GM12878 (cell line): ENCODE data around the gene COA1. TPM values are rescaled to one million over a fixed set of nuclear protein-coding genes. Genes with fewer than 3 reads are reported as not detected.

Experiments
- ATF7 ChIP-seq: fragments of 450-650 bp; IDR thresholded peaks from 2 replicates; pipeline ENCODE4 v1.6.1; 2016; ENCODE audit warnings: low read depth, mild to moderate bottlenecking
- CBX3 ChIP-seq: fragments of 200-600 bp; sonication (generic); IDR thresholded peaks from 2 replicates; pipeline ENCODE4 v1.6.1; 2016; ENCODE audit warnings: low read depth, borderline replicate concordance
- CEBPB ChIP-seq, 2 experiments: fragments of 150-350 bp in 1 of 2; IDR thresholded peaks; 2 replicates each; pipeline ENCODE4 v1.6.1; 2012 to 2014; ENCODE audit warnings: low read depth in 2 of 2, low read length in 2 of 2, borderline replicate concordance in 1 of 2, inconsistent platforms in 1 of 2
- DPF2 ChIP-seq: fragments of 450-650 bp; IDR thresholded peaks from 2 replicates; pipeline ENCODE4 v1.6.1; 2017; ENCODE audit warnings: mild to moderate bottlenecking
- EP300 ChIP-seq, 2 experiments: fragments of 150-350 bp in 1 of 2; IDR thresholded peaks; 2 replicates each; pipeline ENCODE4 v1.6.1; 2011 to 2012; ENCODE audit warnings: low read depth in 2 of 2, low read length in 2 of 2, borderline replicate concordance in 1 of 2, improper control_type of control experiment in 1 of 2, inconsistent platforms in 1 of 2; ENCODE audit not compliant: control insufficient read depth in 1 of 2
- MEF2B ChIP-seq: fragments of 450-650 bp; IDR thresholded peaks from 2 replicates; pipeline ENCODE4 v1.6.1; 2018; ENCODE audit warnings: mild to moderate bottlenecking, moderate library complexity; ENCODE audit not compliant: partially characterized antibody, poor library complexity, severe bottlenecking
- NR2F1 ChIP-seq: fragments of 450-650 bp; conservative IDR thresholded peaks from 2 replicates; pipeline ENCODE4 v1.6.1; 2017; ENCODE audit warnings: mild to moderate bottlenecking
- PBX3 ChIP-seq: IDR thresholded peaks from 2 replicates; pipeline ENCODE4 v1.6.1; 2011; ENCODE audit warnings: mild to moderate bottlenecking, low read depth, low read length, moderate library complexity; ENCODE audit not compliant: insufficient replicate concordance
- PKNOX1 ChIP-seq: fragments of 450-650 bp; IDR thresholded peaks from 2 replicates; pipeline ENCODE4 v1.6.1; 2016; ENCODE audit warnings: mild to moderate bottlenecking
- POU2F2 ChIP-seq: IDR thresholded peaks from 3 replicates; pipeline ENCODE4 v1.6.1; 2011; ENCODE audit warnings: low read depth, mild to moderate bottlenecking, low read length, borderline replicate concordance
- RELA ChIP-seq: fragments of 450-650 bp; IDR thresholded peaks from 2 replicates; pipeline ENCODE4 v1.8.0; 2014; ENCODE audit warnings: borderline replicate concordance; ENCODE audit not compliant: partially characterized antibody
- SKIL ChIP-seq: fragments of 450-650 bp; IDR thresholded peaks from 2 replicates; pipeline ENCODE4 v1.6.1; 2017; ENCODE audit warnings: mild to moderate bottlenecking, low read depth, inconsistent platforms; ENCODE audit not compliant: poor library complexity, severe bottlenecking
- TCF12 ChIP-seq: IDR thresholded peaks from 2 replicates; pipeline ENCODE4 v1.6.1; 2011; ENCODE audit warnings: low read depth, mild to moderate bottlenecking, low read length
- TCF7 ChIP-seq: IDR thresholded peaks from 2 replicates; pipeline ENCODE4 v1.6.1; 2014; ENCODE audit warnings: antibody characterized with exemption, borderline replicate concordance
- YBX1 ChIP-seq: fragments of 450-650 bp; IDR thresholded peaks from 2 replicates; pipeline ENCODE4 v1.6.1; 2016; ENCODE audit warnings: antibody characterized with exemption
- ZNF207 ChIP-seq: fragments of 450-650 bp; IDR thresholded peaks from 2 replicates; pipeline ENCODE4 v1.6.1; 2014; ENCODE audit warnings: antibody characterized with exemption, mild to moderate bottlenecking, borderline replicate concordance
- ZNF217 ChIP-seq: fragments of 450-650 bp; IDR thresholded peaks from 2 replicates; pipeline ENCODE4 v1.6.1; 2017; ENCODE audit warnings: antibody characterized with exemption, mild to moderate bottlenecking
- ZNF687 ChIP-seq: fragments of 450-650 bp; IDR thresholded peaks from 2 replicates; pipeline ENCODE4 v1.6.1; 2017; ENCODE audit warnings: mild to moderate bottlenecking, moderate library complexity
- polyA plus RNA-seq, 11 experiments: library from polyadenylated mRNA; depleted of rRNA in 4 of 11; unstranded in 6 of 11; stranded (reverse) in 5 of 11; fragments of >200 nt; fragmentation: Nextera tagmentation in 4 of 11; fragmentation: Illumina TruSeq in 1 of 11; extraction: Ambion mirVana in 4 of 11; extraction: Trizol in 1 of 11; gene quantifications; 1 replicate in 1 of 11; 2 replicates in 10 of 11; pipeline versions ENCODE4 v1.2.1 to v1.2.3, GENCODE V29; 2011 to 2016; ENCODE audit warnings: inconsistent platforms in 2 of 11, missing spikeins in 2 of 11, low read depth in 1 of 11
- total RNA-seq, 4 experiments: library from RNA; depleted of rRNA in 3 of 4; stranded (reverse); fragments of >200 nt in 3 of 4; fragmentation: Illumina TruSeq in 1 of 4; extraction: Trizol in 1 of 4; gene quantifications; 2 replicates each; pipeline versions ENCODE4 v1.2.1 to v1.2.3, GENCODE V29; 2013 to 2021
- TF ChIP-seq, protein P1 (sequence below): IDR thresholded peaks from 2 replicates; pipeline ENCODE4 v1.6.1; 2012; ENCODE audit warnings: low read length, inconsistent platforms

COA1 gene
- total and polyA plus RNA-seq, 10 of the 15 experiments (the other 5 are each of a cell fraction or from before 2014, with no cell fraction given) = 83.1 to 258 (median 111) TPM

DNA sequence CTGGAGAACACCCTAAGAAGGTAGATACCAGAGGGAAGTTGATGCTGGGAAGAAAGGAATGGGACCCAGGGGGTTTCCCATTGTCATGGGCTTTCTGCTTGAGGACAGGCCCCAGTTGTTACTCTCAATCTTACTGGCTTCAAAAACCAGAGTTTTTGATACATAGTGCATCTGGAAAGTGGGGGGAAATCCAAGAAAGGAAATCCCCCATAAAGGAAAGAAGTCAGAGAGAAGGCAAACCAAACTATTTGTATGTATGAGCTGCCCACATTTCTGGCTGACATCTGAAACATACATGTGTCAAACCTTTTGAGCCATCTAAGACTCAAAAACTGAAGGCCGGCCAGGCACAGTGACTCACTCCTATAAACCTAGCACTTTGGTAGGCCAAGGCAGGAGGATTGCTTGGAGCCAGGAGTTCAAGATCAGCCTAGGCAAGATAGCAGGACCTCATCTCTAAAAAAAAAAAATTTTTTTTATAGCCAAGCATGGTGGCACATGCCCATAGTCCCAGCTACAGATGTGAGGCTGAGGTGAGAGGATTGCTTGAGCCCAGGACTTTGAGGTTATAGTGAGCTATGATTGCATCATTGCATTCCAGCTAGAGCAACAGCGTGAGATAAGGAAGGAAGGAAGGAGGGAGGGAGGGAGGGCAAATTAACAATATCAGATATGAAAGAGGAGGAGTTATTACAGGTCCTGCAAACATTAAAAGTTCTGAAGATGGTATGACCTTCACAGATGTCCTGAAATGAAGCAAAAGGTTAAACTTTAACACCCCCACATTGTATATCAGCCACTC, 6.7 kb upstream of the COA1 start (continued):
- TF ChIP-seq CBX3 = no peak
- peak; percentile 77 for TF ChIP-seq MEF2B
- no peak for TF ChIP-seq YBX1
- TF ChIP-seq PKNOX1 = peak; percentile 81
- peak; percentile 63; the same call in 1 of the 2 replicates for TF ChIP-seq TCF12
- TF ChIP-seq, protein P1, sequence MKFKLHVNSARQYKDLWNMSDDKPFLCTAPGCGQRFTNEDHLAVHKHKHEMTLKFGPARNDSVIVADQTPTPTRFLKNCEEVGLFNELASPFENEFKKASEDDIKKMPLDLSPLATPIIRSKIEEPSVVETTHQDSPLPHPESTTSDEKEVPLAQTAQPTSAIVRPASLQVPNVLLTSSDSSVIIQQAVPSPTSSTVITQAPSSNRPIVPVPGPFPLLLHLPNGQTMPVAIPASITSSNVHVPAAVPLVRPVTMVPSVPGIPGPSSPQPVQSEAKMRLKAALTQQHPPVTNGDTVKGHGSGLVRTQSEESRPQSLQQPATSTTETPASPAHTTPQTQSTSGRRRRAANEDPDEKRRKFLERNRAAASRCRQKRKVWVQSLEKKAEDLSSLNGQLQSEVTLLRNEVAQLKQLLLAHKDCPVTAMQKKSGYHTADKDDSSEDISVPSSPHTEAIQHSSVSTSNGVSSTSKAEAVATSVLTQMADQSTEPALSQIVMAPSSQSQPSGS = peak; percentile 82
- TF ChIP-seq ZNF687 = peak; percentile 84
- TF ChIP-seq TCF7 = peak; percentile 77; the same call in 1 of the 2 replicates
- TF ChIP-seq SKIL = peak; percentile 45
- TF ChIP-seq ATF7 = peak; percentile 58; the same call in 1 of the 2 replicates
- TF ChIP-seq NR2F1 = 0 out of 2 replicates have a peak, but pooled peaks have one; percentile 7
- TF ChIP-seq DPF2 = peak; percentile 83
- peak; percentile 31 for TF ChIP-seq PBX3
- TF ChIP-seq RELA = peak; percentile 99
- peak; percentile 71; the same call in 1 of the 3 replicates for TF ChIP-seq POU2F2
- TF ChIP-seq EP300 (IDR thresholded peaks at IDR 0.05; ENCODE audit: borderline replicate concordance in 1 of 2, control insufficient read depth in 1 of 2, low read depth in 2 of 2, low read length in 2 of 2) = peak; percentile 67 to 81; a peak in 3 of 4 replicates
- TF ChIP-seq ZNF217 = peak; percentile 93; the same call in 1 of the 2 replicates
- TF ChIP-seq CEBPB (IDR thresholded peaks at IDR 0.05; ENCODE audit: borderline replicate concordance in 1 of 2, low read depth in 2 of 2, low read length in 2 of 2) = peak in 1 of 2 experiments; percentile 78; a peak in 1 of 4 replicates
- no peak for TF ChIP-seq ZNF207
